DOHH2 (cell line): ENCODE data around the gene CNTNAP2.

ENCODE experiments used
- H3F3A ChIP-seq: fragments of 200-600 bp; sonication (generic), shearing (Covaris generic); 2 replicates; pipeline ENCODE4 v1.6.0; 2016; ENCODE audit warnings: antibody characterized with exemption, mild to moderate bottlenecking; ENCODE audit not compliant: control insufficient read depth, insufficient read depth
- H3K27ac ChIP-seq: fragments of 200-600 bp; sonication (generic); 2 replicates; pipeline ENCODE4 v1.5.1; 2014; ENCODE audit warnings: low read depth, mild to moderate bottlenecking, low read length, moderate library complexity
- H3K27me3 ChIP-seq: fragments of 200-600 bp; sonication (generic); 2 replicates; pipeline ENCODE4 v1.6.1; 2014; ENCODE audit warnings: mild to moderate bottlenecking, low read length, mixed read lengths; ENCODE audit not compliant: control insufficient read depth
- H3K36me3 ChIP-seq: fragments of 200-600 bp; sonication (generic); 2 replicates; pipeline ENCODE4 v1.6.1; 2014; ENCODE audit warnings: mild to moderate bottlenecking, low read length, moderate library complexity, mixed read lengths; ENCODE audit not compliant: control insufficient read depth
- H3K4me1 ChIP-seq: fragments of 200-600 bp; sonication (generic); 2 replicates; pipeline ENCODE4 v1.6.1; 2014; ENCODE audit warnings: mild to moderate bottlenecking, low read length, mixed read lengths; ENCODE audit not compliant: control insufficient read depth
- H3K4me2 ChIP-seq: fragments of 200-600 bp; sonication (generic); 2 replicates; pipeline ENCODE4 v1.6.0; 2014; ENCODE audit warnings: mild to moderate bottlenecking, low read length, moderate library complexity
- H3K4me3 ChIP-seq: fragments of 200-600 bp; sonication (generic); 2 replicates; pipeline ENCODE4 v1.5.1; 2014; ENCODE audit warnings: mild to moderate bottlenecking, low read length, mixed read lengths
- H3K79me2 ChIP-seq: fragments of 200-600 bp; sonication (generic); 2 replicates; pipeline ENCODE4 v1.6.1; 2014; ENCODE audit warnings: mild to moderate bottlenecking, low read length, mixed read lengths; ENCODE audit not compliant: control insufficient read depth
- H3K9me2 ChIP-seq: fragments of 200-600 bp; sonication (generic); replicated peaks from 2 replicates; pipeline ENCODE4 v1.6.1; 2014; ENCODE audit warnings: mild to moderate bottlenecking, low read length, mixed read lengths; ENCODE audit not compliant: control insufficient read depth
- H3K9me3 ChIP-seq: fragments of 200-600 bp; sonication (generic); 2 replicates; pipeline ENCODE4 v1.6.1; 2014; ENCODE audit warnings: antibody characterized with exemption, low read length, mixed read lengths; ENCODE audit not compliant: control insufficient read depth, insufficient read depth
- H4K20me1 ChIP-seq: fragments of 200-600 bp; sonication (generic); 2 replicates; pipeline ENCODE4 v1.6.0; 2014; ENCODE audit warnings: low read depth, mild to moderate bottlenecking, antibody characterized with exemption, low read length, moderate library complexity; ENCODE audit not compliant: control insufficient read depth, insufficient read depth
- CTCF ChIP-seq: fragments of 200-600 bp; sonication (generic); IDR thresholded peaks from one replicate; pipeline ENCODE4 v1.5.1; 2014; ENCODE audit warnings: antibody characterized with exemption, mild to moderate bottlenecking, low read depth, low read length; ENCODE audit not compliant: poor library complexity, severe bottlenecking
- EZH2phosphoT487 ChIP-seq: fragments of 200-600 bp; sonication (generic); IDR thresholded peaks from 2 replicates; pipeline ENCODE4 v1.6.1; 2017; ENCODE audit warnings: borderline replicate concordance, mild to moderate bottlenecking, antibody characterized with exemption, low read length, moderate library complexity, mixed read lengths

CNTNAP2 gene

GRCh38 chr7:147428075-147428474 is 1311.5 kb downstream of the CNTNAP2 start:
- Histone ChIP-seq H3K4me2 (no peak overlapping the region), H3K27me3 (no peaks in the 10 kb centered on the region), H3K9me3 (no peaks in the 10 kb centered on the region), H3F3A (no peaks in the 10 kb centered on the region), H4K20me1 (no peaks in the 10 kb centered on the region), H3K4me3 (no peak overlapping the region), H3K9me2 (no peaks in the 10 kb centered on the region), H3K36me3 (no peaks in the 10 kb centered on the region), H3K79me2 (no peaks in the 10 kb centered on the region), H3K4me1 (no peaks in the 10 kb centered on the region), H3K27ac (no peak overlapping the region)
- TF ChIP-seq CTCF (no peak), EZH2phosphoT487 (no peak)

DNA sequence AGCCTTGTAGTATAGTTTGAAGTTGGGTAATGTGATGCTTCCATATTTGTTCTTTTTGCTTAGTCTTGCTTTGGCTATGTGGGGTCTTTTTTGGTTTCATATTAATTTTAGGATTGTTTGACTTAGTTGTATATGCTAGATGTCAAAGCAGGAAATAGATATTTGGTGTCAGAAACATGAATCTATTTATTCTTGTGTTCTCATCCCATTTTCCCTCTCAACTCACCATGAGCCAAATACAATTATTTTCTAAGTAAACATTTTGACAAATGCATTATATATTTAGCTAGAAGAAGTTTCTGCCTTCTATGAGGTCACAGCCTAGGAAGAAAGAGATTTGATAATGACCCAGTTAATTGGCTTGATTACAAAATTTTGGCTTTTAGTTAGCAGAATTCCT is 1313.4 kb downstream of the CNTNAP2 start:
- H3K4me2 ChIP-seq, result no peak overlapping the region
- no peak overlapping the region for H3K27ac ChIP-seq
- H3K79me2 ChIP-seq, result no peaks in the 10 kb centered on the region
- no peaks in the 10 kb centered on the region for H3K9me3 ChIP-seq
- TF ChIP-seq CTCF (no peak), EZH2phosphoT487 (no peak)
- no peaks in the 10 kb centered on the region for H4K20me1 ChIP-seq
- H3K27me3 ChIP-seq, result no peaks in the 10 kb centered on the region
- no peaks in the 10 kb centered on the region for H3K9me2 ChIP-seq
- H3K36me3 ChIP-seq, result no peaks in the 10 kb centered on the region
- H3K4me1 ChIP-seq, result no peaks in the 10 kb centered on the region
- H3F3A ChIP-seq, result no peaks in the 10 kb centered on the region
- no peak overlapping the region for H3K4me3 ChIP-seq

DNA sequence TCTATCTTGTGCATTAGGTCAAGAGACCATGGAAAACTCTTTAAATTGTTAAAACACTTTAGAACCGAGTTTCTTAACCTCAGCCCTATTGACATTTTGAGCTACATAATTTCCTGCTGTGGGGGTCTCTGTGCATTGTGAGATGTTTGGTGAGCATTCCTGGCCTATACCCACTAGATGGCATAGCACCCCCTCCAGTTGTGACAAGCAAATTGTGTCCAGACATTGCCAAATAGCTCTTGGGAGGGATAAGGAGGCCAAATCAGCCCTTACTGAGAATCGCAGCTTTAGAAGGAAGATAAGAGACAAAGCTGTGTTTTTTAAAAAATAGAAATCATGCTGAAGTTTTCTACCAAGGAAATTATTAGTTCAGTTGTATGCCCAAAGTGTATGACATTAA is 1315.5 kb downstream of the CNTNAP2 start:
- no peak overlapping the region for H3K27ac ChIP-seq
- TF ChIP-seq EZH2phosphoT487 (no peak), CTCF (no peak)
- H3K9me3 ChIP-seq, result no peaks in the 10 kb centered on the region
- no peaks in the 10 kb centered on the region for H3K4me1 ChIP-seq
- no peak overlapping the region for H3K4me2 ChIP-seq
- no peaks in the 10 kb centered on the region for H3K9me2 ChIP-seq
- H4K20me1 ChIP-seq, result no peaks in the 10 kb centered on the region
- no peaks in the 10 kb centered on the region for H3K36me3 ChIP-seq
- H3K27me3 ChIP-seq, result no peaks in the 10 kb centered on the region
- no peaks in the 10 kb centered on the region for H3K79me2 ChIP-seq
- no peak overlapping the region for H3K4me3 ChIP-seq
- H3F3A ChIP-seq, result no peaks in the 10 kb centered on the region

- H4K20me1 ChIP-seq, result no peaks in the 10 kb centered on the region
- H3K79me2 ChIP-seq, result no peaks in the 10 kb centered on the region
- no peak overlapping the region for H3K4me3 ChIP-seq
- TF ChIP-seq EZH2phosphoT487, result no peak
- TF ChIP-seq CTCF, result no peak
- no peaks in the 10 kb centered on the region for H3K27me3 ChIP-seq
- H3K36me3 ChIP-seq, result no peaks in the 10 kb centered on the region
- H3K4me1 ChIP-seq, result no peaks in the 10 kb centered on the region
- H3K27ac ChIP-seq, result no peak overlapping the region
- H3K9me2 ChIP-seq, result no peaks in the 10 kb centered on the region
- H3F3A ChIP-seq, result no peaks in the 10 kb centered on the region
- H3K4me2 ChIP-seq, result no peak overlapping the region
- H3K9me3 ChIP-seq, result no peaks in the 10 kb centered on the region
These were observed 1316.0 kb downstream of the CNTNAP2 start for GRCh38 chr7:147432576-147432975.
